Ovary (tissue), 9 donors: ENCODE measurements around the gene MAN1A2. TPM values are rescaled to one million over a fixed set of nuclear protein-coding genes. Genes with fewer than 3 reads are reported as not detected.

Experiments
- DNase-seq, 5 donors: peaks; one replicate each; pipeline ENCODE4 v3.0.0-alpha.2; 2019 to 2020
- H3K27ac ChIP-seq, 2 donors: fragments of 200-600 bp; one replicate each; pipeline versions ENCODE4 v1.5.1 to v1.8.0; 2019 to 2022
- H3K27me3 ChIP-seq: fragments of 200-600 bp; one replicate; pipeline ENCODE4 v1.8.0; 2022
- H3K36me3 ChIP-seq: fragments of 200-600 bp; sonication (generic); one replicate; pipeline ENCODE4 v1.5.1; 2019
- H3K4me1 ChIP-seq: one replicate; pipeline ENCODE4 v1.8.1; 2013; ENCODE audit warnings: mild to moderate bottlenecking, moderate library complexity; ENCODE audit not compliant: insufficient read depth
- H3K4me3 ChIP-seq: fragments of 200-600 bp; sonication (generic); one replicate; pipeline ENCODE4 v1.5.1; 2017
- H3K9me3 ChIP-seq, 2 donors: fragments of 200-600 bp in 1 of 2; sonication (generic) in 1 of 2; one replicate each; pipeline versions ENCODE4 v1.5.1 to v1.8.1; 2013 to 2019; ENCODE audit warnings: mild to moderate bottlenecking in 1 of 2, moderate library complexity in 1 of 2
- EP300 ChIP-seq: sonication (generic); formaldehyde crosslinking; IDR thresholded peaks from one replicate; pipeline ENCODE4 v1.6.1; 2017; ENCODE audit warnings: antibody characterized with exemption
- POLR2A ChIP-seq: fragments of 450-650 bp; IDR thresholded peaks from one replicate; pipeline ENCODE4 v1.6.1; 2017; ENCODE audit warnings: antibody characterized with exemption, mild to moderate bottlenecking, moderate library complexity
- WGBS, 3 donors: extraction: QIAGEN DNeasy Blood & Tissue Kit in 1 of 3; methylation state at CpG; one replicate each; pipeline versions ENCODE4 v1.1.5 to v1.1.7; 2013 to 2017; 5-methylcytosine and 5-hydroxymethylcytosine counted together
- intact Hi-C, 4 donors: fragments of 100-400 bp; cut with DNase I; formaldehyde crosslinking; loops; one replicate each; pipeline versions ENCODE4 v1.11.0 to v1.15.1; 2022 to 2023
- polyA plus RNA-seq, 2 donors: library from polyadenylated mRNA; stranded (reverse); fragments of 200-250 nt in 1 of 2; fragments of 350-450 nt in 1 of 2; fragmentation: Illumina TruSeq in 1 of 2; extraction: RNeasy Lipid Tissue Mini Kit (QIAGEN cat#74804) in 1 of 2; gene quantifications; one replicate each; pipeline ENCODE4 v1.2.3, GENCODE V29; 2013 to 2014
- total RNA-seq, 7 donors: library from RNA; depleted of rRNA in 2 of 7; stranded (reverse); fragments of >200 nt in 2 of 7; fragmentation: NEBNext Ultra II Directional in 3 of 7; extraction: Animal tissue kit (Norgen Biotek cat#: 25700) in 3 of 7; gene quantifications; one replicate each; pipeline versions ENCODE4 v1.1.0 to v1.2.4, GENCODE V29; 2016 to 2023
- TF ChIP-seq, protein P1 (sequence below), 3 donors: fragments of 450-650 bp in 2 of 3; fragments of 200-600 bp in 1 of 3; IDR thresholded peaks; one replicate each; pipeline versions ENCODE4 v1.5.1 to v1.8.0; 2016 to 2022; ENCODE audit warnings: antibody characterized with exemption in 3 of 3, mild to moderate bottlenecking in 1 of 3
- donor health status: DM: no; HTN: no; CAD: no; lungs with moderate emphysema.
- donor health status: DM: no; HTN: no; CAD: no.
- donor health status: Bipolar disorder and iron deficiency.
- donor health status: DM: yes; HTN: yes; CAD: no.
- donor health status: DM: no; HTN: no; CAD: no.
- donor health status: DM: yes; HTN: yes; CAD: no.

The MAN1A2 gene
- total and polyA plus RNA-seq, 9 donors, result 9.3 to 59.9 (median 44.8) TPM

DNA sequence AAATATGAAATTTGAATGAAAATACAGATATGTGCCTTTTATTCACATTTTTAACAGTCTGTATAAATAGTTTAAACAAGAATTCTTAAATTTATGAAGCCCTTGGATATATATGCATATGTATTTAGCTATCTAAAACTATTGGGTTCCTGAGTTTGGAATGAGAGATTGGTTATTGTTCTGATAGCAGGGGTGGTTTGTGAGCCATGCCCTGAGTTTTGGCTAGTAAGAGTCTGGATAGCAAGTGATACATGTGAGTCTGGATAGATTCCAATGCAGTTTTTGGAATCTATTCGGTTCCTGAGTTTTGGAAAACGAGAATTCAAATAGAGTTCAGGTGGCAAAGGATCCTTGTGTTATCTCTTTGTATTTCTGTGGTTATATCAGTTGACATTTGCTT, 2.8 kb downstream of the MAN1A2 start:
- 6 to 8% (median 6%) methylated on average over 2 of the region's 2 CpGs for whole genome bisulfite sequencing, 3 donors
- H3K4me1 ChIP-seq, result peaks cover 3% of the 10 kb centered on the region
- TF ChIP-seq POLR2A (no peak), EP300 (no peak)
- TF ChIP-seq, protein P1, sequence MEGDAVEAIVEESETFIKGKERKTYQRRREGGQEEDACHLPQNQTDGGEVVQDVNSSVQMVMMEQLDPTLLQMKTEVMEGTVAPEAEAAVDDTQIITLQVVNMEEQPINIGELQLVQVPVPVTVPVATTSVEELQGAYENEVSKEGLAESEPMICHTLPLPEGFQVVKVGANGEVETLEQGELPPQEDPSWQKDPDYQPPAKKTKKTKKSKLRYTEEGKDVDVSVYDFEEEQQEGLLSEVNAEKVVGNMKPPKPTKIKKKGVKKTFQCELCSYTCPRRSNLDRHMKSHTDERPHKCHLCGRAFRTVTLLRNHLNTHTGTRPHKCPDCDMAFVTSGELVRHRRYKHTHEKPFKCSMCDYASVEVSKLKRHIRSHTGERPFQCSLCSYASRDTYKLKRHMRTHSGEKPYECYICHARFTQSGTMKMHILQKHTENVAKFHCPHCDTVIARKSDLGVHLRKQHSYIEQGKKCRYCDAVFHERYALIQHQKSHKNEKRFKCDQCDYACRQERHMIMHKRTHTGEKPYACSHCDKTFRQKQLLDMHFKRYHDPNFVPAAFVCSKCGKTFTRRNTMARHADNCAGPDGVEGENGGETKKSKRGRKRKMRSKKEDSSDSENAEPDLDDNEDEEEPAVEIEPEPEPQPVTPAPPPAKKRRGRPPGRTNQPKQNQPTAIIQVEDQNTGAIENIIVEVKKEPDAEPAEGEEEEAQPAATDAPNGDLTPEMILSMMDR (IDR thresholded peaks at IDR 0.05), result no peak

DNA sequence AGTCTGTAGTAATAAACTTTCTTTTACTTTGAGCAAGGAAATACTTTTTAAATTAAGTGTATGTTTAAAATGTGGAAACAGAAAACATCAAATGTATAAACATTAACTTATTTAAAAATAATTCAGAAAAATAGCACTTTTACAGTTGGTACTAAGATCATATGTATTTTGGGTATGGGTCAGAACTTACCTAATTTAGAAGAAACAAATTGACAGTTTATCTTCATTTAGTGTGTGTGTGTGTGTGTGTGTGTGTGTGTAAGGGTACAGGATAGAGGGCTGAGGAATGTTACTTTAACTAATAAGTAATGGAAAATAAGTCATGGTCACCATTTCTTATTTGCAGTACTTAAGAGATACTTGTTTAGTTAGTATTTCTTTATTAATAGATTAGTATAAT, 3.3 kb downstream of the MAN1A2 start:
- Histone ChIP-seq H3K27ac (no peak overlapping the region), H3K27me3 (no peaks in the 10 kb centered on the region), H3K9me3 (no peaks in the 10 kb centered on the region), H3K36me3 (no peaks in the 10 kb centered on the region), H3K4me3 (peak overlapping the region; percentile 65), H3K4me1 (peaks cover 3% of the 10 kb centered on the region)
- no peak for DNase-seq
- no peak for TF ChIP-seq EP300
- TF ChIP-seq, protein P1 (IDR thresholded peaks at IDR 0.05), result no peak
- TF ChIP-seq POLR2A, result no peak
- intact Hi-C loops, result no loop called here

More for the DNA sequence above, 2.8 kb downstream of the MAN1A2 start:
- no peaks in the 10 kb centered on the region for H3K36me3 ChIP-seq
- intact Hi-C loops, result no loop called here
- H3K27me3 ChIP-seq, result no peaks in the 10 kb centered on the region
- no peak for DNase-seq
- H3K9me3 ChIP-seq, result no peaks in the 10 kb centered on the region
- peak overlapping the region; percentile 65 for H3K4me3 ChIP-seq
- no peak overlapping the region for H3K27ac ChIP-seq

DNA sequence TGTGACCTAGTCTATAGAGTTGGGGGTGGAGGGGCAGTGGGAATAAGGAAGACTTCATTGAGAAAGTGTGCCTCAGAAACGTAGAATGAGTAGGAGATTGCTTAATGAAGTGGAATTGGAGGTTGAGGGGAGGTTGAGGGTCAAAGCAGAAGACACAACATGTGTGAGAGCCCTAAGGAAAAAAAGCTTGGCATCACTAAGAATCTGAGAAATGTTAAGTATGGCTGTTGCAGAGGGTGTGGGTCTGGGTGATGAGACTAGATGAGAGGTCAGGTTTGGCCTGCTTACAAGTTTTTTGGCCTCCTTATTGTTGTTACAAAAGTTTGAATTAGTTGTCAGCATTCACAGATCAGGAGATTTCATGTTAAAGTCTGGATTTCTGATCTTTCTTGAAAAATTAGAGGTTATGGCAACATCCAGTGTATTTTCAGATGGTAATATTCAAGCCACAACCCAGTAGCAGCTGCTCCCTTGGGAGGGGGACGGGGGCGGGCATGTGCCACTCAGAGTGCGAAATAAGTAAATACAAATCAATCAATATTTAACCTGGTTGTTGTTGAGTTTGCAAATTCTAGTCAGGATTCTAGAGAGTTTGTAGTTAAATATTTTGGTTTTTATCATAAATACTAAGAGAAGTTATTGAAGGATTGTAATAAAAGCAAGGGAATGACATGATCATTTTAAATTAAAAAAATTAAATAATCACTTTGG, 4.3 kb downstream of the MAN1A2 start:
- H3K27me3 ChIP-seq, result no peaks in the 10 kb centered on the region
- 75 to 82% (median 80%) methylated on average over 4 of the region's 4 CpGs for WGBS, 3 donors
- H3K4me1 ChIP-seq, result peaks cover 3% of the 10 kb centered on the region
- TF ChIP-seq POLR2A, result no peak
- TF ChIP-seq, protein P1 (IDR thresholded peaks at IDR 0.05), result no peak
- TF ChIP-seq EP300, result no peak
- DNase-seq, result no peak
- no peaks in the 10 kb centered on the region for H3K36me3 ChIP-seq
- H3K4me3 ChIP-seq, result no peak overlapping the region
- no peaks in the 10 kb centered on the region for H3K9me3 ChIP-seq
- no peak overlapping the region for H3K27ac ChIP-seq
- intact Hi-C loops, result no loop called here

DNA sequence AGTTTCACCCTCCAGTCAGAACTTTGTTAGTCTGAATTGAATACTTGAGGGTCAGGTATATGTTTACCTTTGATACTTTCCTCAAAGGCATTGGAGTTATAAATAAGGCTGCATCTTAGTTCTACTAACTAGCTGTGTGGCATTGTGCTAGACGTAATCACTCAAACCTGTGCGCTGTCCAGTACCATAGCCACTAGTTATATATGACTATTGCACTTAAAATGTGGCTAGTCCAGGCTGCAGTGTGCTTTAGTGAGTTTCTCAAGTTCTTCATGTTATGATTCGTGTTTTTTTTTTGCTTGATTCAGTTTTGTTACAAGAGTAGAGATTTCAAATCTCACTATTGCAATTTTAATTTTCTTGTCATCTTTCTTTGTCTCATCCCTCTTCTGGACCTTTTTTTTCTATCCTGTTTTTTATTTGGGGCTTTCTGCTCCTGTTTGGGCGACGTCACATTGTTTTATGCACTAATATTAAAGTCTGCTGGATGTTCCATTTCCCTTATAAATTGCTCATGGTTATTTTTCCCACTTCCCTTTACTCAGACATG, 5.7 kb downstream of the MAN1A2 start:
- H3K27me3 ChIP-seq, result no peaks in the 10 kb centered on the region
- H3K27ac ChIP-seq, result no peak overlapping the region
- H3K4me3 ChIP-seq, result no peak overlapping the region
- H3K9me3 ChIP-seq, result no peaks in the 10 kb centered on the region
- intact Hi-C loops, result no loop called here
- 93 to 95% (median 94%) methylated on average over 5 of the region's 5 CpGs for WGBS, 3 donors
- no peak for DNase-seq
- H3K4me1 ChIP-seq, result peaks cover 3% of the 10 kb centered on the region
- no peak for TF ChIP-seq EP300
- TF ChIP-seq POLR2A, result no peak
- TF ChIP-seq, protein P1 (IDR thresholded peaks at IDR 0.05), result no peak
- H3K36me3 ChIP-seq, result no peaks in the 10 kb centered on the region
